ENCODE data around the gene MEAK7.

GRCh38 chr16:84498859-84499620 is 5.4 kb downstream of the MEAK7 start:
- TF ChIP-seq TAF1 (IDR thresholded peaks at IDR 0.05; ENCODE audit: borderline replicate concordance, insufficient read depth, low read length) = no peak
- TF ChIP-seq POLR2AphosphoS5 (IDR thresholded peaks at IDR 0.05; ENCODE audit: low read depth, low read length) = no peak

Measured in PFSK-1 (cell line).